Right atrium auricular region (tissue), 2 donors: ENCODE measurements around the gene SYTL4. TPM values are rescaled to one million over a fixed set of nuclear protein-coding genes. Genes with fewer than 3 reads are reported as not detected.

ENCODE experiments used
- DNase-seq: peaks from one replicate; pipeline ENCODE4 v3.0.0-alpha.2; 2019; ENCODE audit warnings: low spot score
- H3K27ac ChIP-seq, 2 donors: fragments of 200-600 bp; sonication (generic); 1 replicate in 1 of 2; 2 replicates in 1 of 2; pipeline ENCODE4 v1.5.1; 2016 to 2019
- H3K27me3 ChIP-seq, 2 donors: fragments of 200-600 bp; sonication (generic); one replicate each; pipeline versions ENCODE4 v1.5.1 to v1.6.0; 2017 to 2019
- H3K36me3 ChIP-seq: fragments of 200-600 bp; sonication (generic); one replicate; pipeline ENCODE4 v1.5.1; 2016
- H3K4me1 ChIP-seq, 2 donors: fragments of 200-600 bp; sonication (generic); one replicate each; pipeline versions ENCODE4 v1.5.1 to v1.6.0; 2017 to 2019
- H3K4me3 ChIP-seq, 2 donors: fragments of 200-600 bp; sonication (generic); 1 replicate in 1 of 2; 2 replicates in 1 of 2; pipeline ENCODE4 v1.5.1; 2017 to 2019; ENCODE audit warnings: mild to moderate bottlenecking in 1 of 2, moderate library complexity in 1 of 2
- H3K9me3 ChIP-seq, 2 donors: fragments of 200-600 bp; sonication (generic); one replicate each; pipeline ENCODE4 v1.5.1; 2019
- CTCF ChIP-seq, 2 donors: fragments of 200-600 bp; sonication (generic); IDR thresholded peaks; one replicate each; pipeline ENCODE4 v1.5.1; 2019; ENCODE audit warnings: antibody characterized with exemption in 2 of 2
- total RNA-seq, 2 donors: library from RNA; depleted of rRNA; stranded (reverse); fragments of >200 nt; gene quantifications; one replicate each; pipeline ENCODE4 v1.1.0, GENCODE V29; 2016

Gene SYTL4
- total RNA-seq, 2 donors from 2014 or later, result 3.2 to 4.8 TPM

DNA sequence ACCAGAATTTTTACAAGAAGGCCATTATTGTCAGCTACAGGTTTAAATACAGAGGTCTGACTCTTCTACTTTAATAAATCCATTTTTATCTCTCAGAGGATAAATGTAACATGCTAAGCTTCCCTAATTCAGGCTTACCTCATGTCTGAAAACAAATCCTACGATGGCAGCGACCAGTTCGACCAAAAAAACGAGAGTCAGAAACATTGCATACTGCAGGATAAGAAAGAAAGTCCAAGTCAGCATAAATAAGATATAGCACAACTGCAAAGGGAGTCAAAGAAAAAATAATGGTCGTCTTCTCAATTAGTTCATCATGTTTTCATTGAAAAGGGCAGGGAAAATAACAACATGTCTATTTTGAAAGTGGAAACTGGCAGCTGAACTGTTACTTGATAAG lies 96.9 kb downstream of the SYTL4 start:
- H3K27me3 ChIP-seq, result no peaks in the 10 kb centered on the region
- H3K27ac ChIP-seq, result no peak overlapping the region
- H3K4me1 ChIP-seq, result no peaks in the 10 kb centered on the region
- no peaks in the 10 kb centered on the region for H3K9me3 ChIP-seq
- TF ChIP-seq CTCF (IDR thresholded peaks at IDR 0.05), result no peak
- H3K4me3 ChIP-seq, result no peak overlapping the region
- H3K36me3 ChIP-seq, result no peaks in the 10 kb centered on the region
- DNase-seq, result no peak

DNA sequence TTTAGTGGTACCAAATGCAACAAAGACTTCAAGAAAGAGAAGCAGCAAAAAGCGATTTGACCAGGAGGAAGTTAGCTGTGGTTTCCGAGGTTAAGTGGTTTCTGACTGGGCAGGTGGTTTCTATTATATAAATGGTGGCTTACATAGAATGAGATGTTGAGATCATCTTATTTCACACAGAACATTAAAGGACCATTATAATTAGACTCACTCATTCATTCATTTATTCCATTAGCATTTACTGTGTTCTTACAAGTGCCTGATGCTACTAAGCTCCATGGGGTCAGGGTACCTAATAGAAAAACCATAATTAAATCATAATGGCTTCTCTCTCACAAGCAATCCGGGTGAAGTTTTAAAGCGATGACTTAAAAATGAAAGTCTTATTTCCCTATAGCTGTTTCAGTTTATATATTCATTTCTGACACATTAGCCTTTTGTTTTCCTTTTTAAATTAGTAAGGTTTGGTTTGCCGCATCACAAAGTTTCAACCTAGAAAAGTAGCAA lies 105.9 kb downstream of the SYTL4 start:
- Histone ChIP-seq H3K4me3 (no peak overlapping the region), H3K36me3 (no peaks in the 10 kb centered on the region), H3K27ac (no peak overlapping the region), H3K9me3 (no peaks in the 10 kb centered on the region), H3K4me1 (no peaks in the 10 kb centered on the region), H3K27me3 (no peaks in the 10 kb centered on the region)
- DNase-seq, result no peak
- no peak for TF ChIP-seq CTCF (IDR thresholded peaks at IDR 0.05)

Other genes starting within 250 kb of the SYTL4 start
- gene TNMD, start 147.2 kb downstream of the SYTL4 start, total RNA-seq, result 1 to 10 TPM in 1 of 2 donors, not detected in 1; 1.3 TPM
- gene TSPAN6, start 95.3 kb downstream of the SYTL4 start, total RNA-seq, result 10 to 100 TPM in 1 of 2 donors, 1 to 10 TPM in 1; 7.5 to 12.0 TPM
- 10 to 100 TPM; 14.9 to 15.3 TPM for gene SRPX2, start 87.9 kb downstream of the SYTL4 start, total RNA-seq
- 1 to 10 TPM; 3.6 to 5.3 TPM for gene CSTF2, start 88.3 kb upstream of the SYTL4 start, total RNA-seq
- under 1 TPM in 1 of 2 donors, not detected in 1; 0.82 TPM for gene NOX1, start 142.2 kb upstream of the SYTL4 start, total RNA-seq
- under 1 TPM in 1 of 2 donors, not detected in 1; 0.28 TPM for gene XKRX, start 196.8 kb upstream of the SYTL4 start, total RNA-seq
- gene ARL13A, start 237.6 kb upstream of the SYTL4 start, total RNA-seq, result not detected